ENCODE results near the gene MLPH. TPM values are rescaled to one million over a fixed set of nuclear protein-coding genes. Genes with fewer than 3 reads are reported as not detected.

MLPH gene
- total RNA-seq, 1 donor from 2014 or later = 22.5 TPM

DNA sequence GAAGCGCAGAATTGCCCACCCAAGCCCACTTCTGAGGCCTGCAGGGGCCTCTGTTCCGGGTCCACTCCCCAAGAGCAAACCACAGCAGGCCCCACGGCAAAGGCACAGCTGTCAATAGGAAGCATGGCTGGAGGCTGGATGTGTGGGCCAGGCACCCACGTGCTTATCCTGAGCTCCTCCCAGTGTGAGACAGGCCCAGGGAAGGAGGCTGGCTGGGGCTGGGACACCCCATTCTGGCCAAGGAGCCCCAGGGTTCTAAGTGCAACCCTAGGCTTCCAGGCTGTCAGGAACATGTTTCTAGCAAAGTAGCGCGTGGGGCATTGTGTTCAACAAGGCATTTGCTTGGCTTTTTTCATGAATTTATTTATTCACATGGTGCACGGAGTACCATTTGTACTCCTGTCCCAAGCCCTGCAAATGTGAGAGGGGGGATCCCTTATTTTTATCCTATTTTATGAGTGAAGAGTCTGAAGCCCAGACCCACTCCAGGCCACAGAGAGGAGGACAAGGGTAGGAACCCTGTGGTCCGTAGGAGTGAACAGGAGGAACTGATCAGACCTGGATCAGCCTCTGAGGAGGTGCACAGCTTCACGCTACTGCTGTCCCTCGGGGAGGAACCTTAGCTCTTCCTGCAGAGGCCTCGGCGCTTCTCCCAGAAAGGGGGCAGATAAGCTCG lies 109.6 kb downstream of the MLPH start:
- no peak overlapping the region for H3K27ac Mint-ChIP-seq (ENCODE audit: unreplicated experiment)

GRCh38 chr2:237597196-237598145 lies 110.4 kb downstream of the MLPH start:
- TF ChIP-seq, protein P1, sequence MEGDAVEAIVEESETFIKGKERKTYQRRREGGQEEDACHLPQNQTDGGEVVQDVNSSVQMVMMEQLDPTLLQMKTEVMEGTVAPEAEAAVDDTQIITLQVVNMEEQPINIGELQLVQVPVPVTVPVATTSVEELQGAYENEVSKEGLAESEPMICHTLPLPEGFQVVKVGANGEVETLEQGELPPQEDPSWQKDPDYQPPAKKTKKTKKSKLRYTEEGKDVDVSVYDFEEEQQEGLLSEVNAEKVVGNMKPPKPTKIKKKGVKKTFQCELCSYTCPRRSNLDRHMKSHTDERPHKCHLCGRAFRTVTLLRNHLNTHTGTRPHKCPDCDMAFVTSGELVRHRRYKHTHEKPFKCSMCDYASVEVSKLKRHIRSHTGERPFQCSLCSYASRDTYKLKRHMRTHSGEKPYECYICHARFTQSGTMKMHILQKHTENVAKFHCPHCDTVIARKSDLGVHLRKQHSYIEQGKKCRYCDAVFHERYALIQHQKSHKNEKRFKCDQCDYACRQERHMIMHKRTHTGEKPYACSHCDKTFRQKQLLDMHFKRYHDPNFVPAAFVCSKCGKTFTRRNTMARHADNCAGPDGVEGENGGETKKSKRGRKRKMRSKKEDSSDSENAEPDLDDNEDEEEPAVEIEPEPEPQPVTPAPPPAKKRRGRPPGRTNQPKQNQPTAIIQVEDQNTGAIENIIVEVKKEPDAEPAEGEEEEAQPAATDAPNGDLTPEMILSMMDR (IDR thresholded peaks at IDR 0.05) = no peak
- Mint-ChIP-seq H3K4me3 (ENCODE audit: unreplicated experiment) (no peak overlapping the region), H3K9me3 (ENCODE audit: unreplicated experiment) (no peaks in the 10 kb centered on the region), H3K4me1 (ENCODE audit: unreplicated experiment) (peaks cover 53% of the 10 kb centered on the region), H3K36me3 (ENCODE audit: unreplicated experiment) (no peaks in the 10 kb centered on the region), H3K27me3 (ENCODE audit: unreplicated experiment) (no peaks in the 10 kb centered on the region), H3K27ac (ENCODE audit: unreplicated experiment) (no peak overlapping the region)
- DNase-seq (ENCODE audit: extremely low spot score, unreplicated experiment) = no peak

More for the DNA sequence above, 109.6 kb downstream of the MLPH start:
- TF ChIP-seq, protein P1 (IDR thresholded peaks at IDR 0.05) = no peak
- H3K4me1 Mint-ChIP-seq (ENCODE audit: unreplicated experiment) = peaks cover 55% of the 10 kb centered on the region
- no peaks in the 10 kb centered on the region for H3K36me3 Mint-ChIP-seq (ENCODE audit: unreplicated experiment)
- DNase-seq (ENCODE audit: extremely low spot score, unreplicated experiment) = no peak
- H3K4me3 Mint-ChIP-seq (ENCODE audit: unreplicated experiment) = no peak overlapping the region
- H3K27me3 Mint-ChIP-seq (ENCODE audit: unreplicated experiment) = no peaks in the 10 kb centered on the region
- no peaks in the 10 kb centered on the region for H3K9me3 Mint-ChIP-seq (ENCODE audit: unreplicated experiment)

- H3K4me1 Mint-ChIP-seq (ENCODE audit: unreplicated experiment) = peaks cover 53% of the 10 kb centered on the region
These were observed 111.6 kb downstream of the MLPH start for GRCh38 chr2:237598468-237599208.

GRCh38 chr2:237599465-237600110 lies 112.5 kb downstream of the MLPH start:
- H3K4me1 Mint-ChIP-seq (ENCODE audit: unreplicated experiment) = peaks cover 49% of the 10 kb centered on the region
- H3K4me3 Mint-ChIP-seq (ENCODE audit: unreplicated experiment) = no peak overlapping the region
- TF ChIP-seq, protein P1 (IDR thresholded peaks at IDR 0.05) = no peak
- no peaks in the 10 kb centered on the region for H3K36me3 Mint-ChIP-seq (ENCODE audit: unreplicated experiment)
- H3K9me3 Mint-ChIP-seq (ENCODE audit: unreplicated experiment) = no peaks in the 10 kb centered on the region
- H3K27ac Mint-ChIP-seq (ENCODE audit: unreplicated experiment) = peak overlapping the region; percentile 69
- no peaks in the 10 kb centered on the region for H3K27me3 Mint-ChIP-seq (ENCODE audit: unreplicated experiment)
- no peak for DNase-seq (ENCODE audit: extremely low spot score, unreplicated experiment)

More at GRCh38 chr2:237598468-237599208, 111.6 kb downstream of the MLPH start:
- Mint-ChIP-seq H3K36me3 (ENCODE audit: unreplicated experiment) (no peaks in the 10 kb centered on the region), H3K4me3 (ENCODE audit: unreplicated experiment) (no peak overlapping the region), H3K9me3 (ENCODE audit: unreplicated experiment) (no peaks in the 10 kb centered on the region), H3K27me3 (ENCODE audit: unreplicated experiment) (no peaks in the 10 kb centered on the region), H3K27ac (ENCODE audit: unreplicated experiment) (no peak overlapping the region)
- DNase-seq (ENCODE audit: extremely low spot score, unreplicated experiment) = no peak
- TF ChIP-seq, protein P1 (IDR thresholded peaks at IDR 0.05) = no peak

Measured in osteocyte (in vitro differentiated cells).